SH-SY5Y (cell line): Measurements from ENCODE around the gene BACE2.

ENCODE experiments used
- GATA2 ChIP-seq: IDR thresholded peaks from 2 replicates; pipeline ENCODE4 v1.6.1; 2011; ENCODE audit warnings: mild to moderate bottlenecking, low read depth, low read length
- GATA3 ChIP-seq: IDR thresholded peaks from 2 replicates; pipeline ENCODE4 v1.6.1; 2011; ENCODE audit warnings: low read depth, mild to moderate bottlenecking, low read length, moderate library complexity

The BACE2 gene

DNA sequence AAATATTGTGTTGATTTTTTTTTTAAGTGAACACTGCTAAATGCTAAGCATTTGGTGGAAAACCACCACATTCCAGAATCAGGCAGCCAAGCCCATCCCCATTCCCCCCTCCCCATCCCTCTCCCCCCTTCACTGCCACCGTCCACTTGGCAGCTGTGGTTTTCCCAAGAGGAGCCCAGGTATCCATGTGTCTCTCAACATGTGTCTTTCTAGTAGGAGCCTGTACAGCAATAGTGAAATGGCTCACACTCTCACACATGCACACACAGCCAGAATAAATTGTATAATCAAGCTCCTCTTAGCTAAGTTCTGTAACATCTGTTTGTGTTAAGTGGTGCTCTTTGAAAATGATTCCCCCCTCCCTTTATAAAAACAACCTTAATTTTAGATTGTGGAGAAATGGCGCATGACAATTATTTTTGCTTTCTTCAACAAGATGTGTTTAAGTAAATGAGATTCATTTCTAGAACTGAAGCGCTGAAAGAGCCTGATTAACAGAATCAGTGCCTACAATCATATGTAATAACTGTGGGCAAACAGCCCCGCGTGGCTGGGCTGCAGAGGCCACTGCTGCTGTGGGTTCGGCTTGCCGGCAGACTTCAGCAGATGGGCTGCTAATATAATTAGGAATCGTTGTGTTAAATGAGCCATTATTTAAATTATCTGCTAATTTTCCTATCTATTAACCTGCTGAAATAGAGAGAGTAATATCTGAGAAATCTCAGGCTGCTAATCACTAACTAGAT lies 43.3 kb downstream of the BACE2 start:
- no peak for TF ChIP-seq GATA3
- no peak for TF ChIP-seq GATA2

DNA sequence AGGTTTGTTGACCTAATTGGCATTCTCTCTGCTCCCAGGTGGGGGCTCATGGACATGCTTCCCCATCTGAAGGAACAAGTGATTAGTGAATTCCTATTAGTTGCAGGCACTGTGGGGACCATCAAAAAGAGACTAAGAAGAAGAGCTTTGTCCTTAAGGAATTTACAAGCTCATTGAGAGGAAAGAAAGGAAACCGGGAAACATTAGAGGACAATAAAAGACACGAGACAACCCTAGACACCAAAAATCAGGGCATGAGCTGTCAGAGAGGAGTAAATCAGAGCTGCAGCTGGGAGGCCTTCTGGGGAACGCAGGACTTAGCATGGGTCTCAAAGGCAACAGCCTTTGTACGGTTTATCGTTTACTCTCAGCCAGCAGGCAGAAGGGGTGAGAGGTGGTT lies 45.1 kb downstream of the BACE2 start:
- TF ChIP-seq GATA3 (no peak), GATA2 (no peak)

DNA sequence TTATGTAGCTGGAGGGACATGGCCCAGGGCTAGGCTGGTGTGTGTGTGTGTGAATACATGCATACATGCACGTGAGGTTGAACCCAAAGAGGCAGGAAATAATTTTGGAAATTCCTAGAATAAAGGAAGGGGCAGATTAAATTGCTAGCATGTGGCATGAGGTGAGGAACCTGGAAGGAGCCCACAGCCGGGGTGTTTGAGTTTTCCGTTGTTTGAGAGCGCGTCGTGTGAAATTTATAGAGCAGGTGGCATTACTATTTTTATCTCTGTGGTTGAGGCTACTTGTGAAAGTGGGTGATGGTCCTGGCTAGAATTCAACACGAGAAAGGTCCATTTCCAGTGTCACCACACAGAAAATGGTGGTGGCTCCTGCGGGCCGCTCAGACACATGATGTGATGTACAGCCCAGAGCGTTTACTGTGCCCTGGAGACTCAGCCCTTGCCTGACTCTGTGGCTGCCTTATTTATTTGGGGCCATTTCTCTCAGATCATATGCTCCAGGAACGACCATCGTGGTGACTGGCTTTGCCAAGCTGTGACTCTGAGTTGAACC lies 48.0 kb downstream of the BACE2 start:
- no peak for TF ChIP-seq GATA2
- TF ChIP-seq GATA3, result no peak

DNA sequence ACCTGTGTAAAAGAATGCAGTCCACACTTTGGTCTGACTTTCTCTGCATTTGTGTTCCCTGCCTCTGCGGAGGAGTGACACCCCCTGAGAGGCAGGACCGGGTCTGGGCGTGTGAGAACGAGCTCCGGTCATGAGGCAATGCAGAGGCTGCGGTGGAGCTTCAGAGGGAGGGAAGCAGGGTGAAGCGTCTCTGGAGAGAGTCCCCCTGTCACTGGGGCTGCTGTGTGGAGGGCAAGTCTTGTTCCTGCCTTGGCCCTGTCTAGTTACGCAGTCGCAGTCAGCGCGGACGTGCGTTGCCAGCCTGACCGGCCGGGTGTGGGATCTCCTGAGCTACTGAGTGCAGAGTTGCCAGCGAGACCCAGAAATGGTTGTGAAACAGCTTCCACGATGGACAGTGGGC lies 48.5 kb downstream of the BACE2 start:
- TF ChIP-seq GATA2 (no peak), GATA3 (no peak)

DNA sequence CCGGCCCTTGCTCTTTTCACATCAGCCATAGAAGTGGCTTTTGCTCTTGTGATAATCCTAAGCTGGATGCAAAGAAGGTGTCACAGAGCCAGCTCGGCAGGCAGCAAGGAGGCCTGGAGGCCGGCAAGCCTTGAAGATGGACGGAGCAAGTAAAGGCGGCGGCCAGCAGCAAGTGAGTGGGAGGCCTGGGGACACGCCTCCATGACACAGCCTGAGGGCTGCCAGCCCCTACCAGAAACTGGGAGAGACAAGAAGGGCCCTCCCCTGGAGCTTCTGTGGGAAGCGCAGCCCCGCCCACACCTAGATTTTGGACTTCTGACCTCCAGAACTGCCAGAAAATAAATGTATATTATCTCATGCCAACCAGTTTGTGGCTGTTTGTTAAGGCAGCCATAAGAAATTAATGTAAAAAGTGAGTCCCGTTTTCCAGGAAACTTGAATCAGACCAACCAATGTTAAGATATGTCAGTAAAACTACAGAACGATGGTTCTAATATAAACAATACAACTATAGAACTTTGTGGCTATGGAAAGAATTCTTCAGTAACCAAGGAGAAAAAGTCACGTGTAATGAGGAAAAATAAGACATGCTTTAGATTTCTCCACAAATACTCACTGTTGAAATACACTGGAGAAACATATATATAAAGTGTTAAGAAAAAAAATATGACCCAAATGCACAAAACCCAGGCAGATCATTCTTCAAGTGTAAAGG lies 49.9 kb downstream of the BACE2 start:
- TF ChIP-seq GATA2, result no peak
- no peak for TF ChIP-seq GATA3

DNA sequence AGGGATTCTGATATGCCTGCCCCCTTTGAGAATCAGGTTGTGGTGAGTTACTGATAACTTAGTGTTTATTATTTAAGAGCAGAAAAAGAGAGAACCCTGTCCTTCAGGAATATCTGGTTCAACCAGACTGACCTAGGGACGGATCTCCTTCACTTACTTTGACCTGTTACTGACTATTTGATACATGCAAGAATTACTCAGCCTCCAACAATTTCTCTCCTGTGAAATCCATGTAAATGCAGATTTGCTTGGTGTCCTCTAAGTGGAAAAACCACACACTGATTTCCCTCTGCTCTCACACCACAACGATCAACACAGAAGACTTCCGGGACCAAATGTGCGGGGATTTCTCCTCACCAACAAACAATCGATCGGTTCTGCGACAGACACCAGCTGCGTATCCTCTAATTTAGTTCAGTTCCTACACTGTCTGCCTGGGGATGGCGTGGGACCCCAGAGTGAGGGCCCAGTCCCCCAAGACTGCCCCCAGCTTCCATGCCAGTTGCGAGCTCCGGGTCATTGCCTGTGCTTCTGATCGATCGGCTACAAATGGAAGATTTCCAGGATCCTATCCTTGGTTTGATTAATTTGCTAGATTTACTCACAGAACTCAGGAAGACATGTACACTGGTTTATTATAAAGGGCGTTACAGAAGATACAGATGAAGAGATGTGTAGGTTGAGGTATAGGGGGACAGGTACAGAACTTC lies 51.7 kb downstream of the BACE2 start:
- no peak for TF ChIP-seq GATA3
- no peak for TF ChIP-seq GATA2

DNA sequence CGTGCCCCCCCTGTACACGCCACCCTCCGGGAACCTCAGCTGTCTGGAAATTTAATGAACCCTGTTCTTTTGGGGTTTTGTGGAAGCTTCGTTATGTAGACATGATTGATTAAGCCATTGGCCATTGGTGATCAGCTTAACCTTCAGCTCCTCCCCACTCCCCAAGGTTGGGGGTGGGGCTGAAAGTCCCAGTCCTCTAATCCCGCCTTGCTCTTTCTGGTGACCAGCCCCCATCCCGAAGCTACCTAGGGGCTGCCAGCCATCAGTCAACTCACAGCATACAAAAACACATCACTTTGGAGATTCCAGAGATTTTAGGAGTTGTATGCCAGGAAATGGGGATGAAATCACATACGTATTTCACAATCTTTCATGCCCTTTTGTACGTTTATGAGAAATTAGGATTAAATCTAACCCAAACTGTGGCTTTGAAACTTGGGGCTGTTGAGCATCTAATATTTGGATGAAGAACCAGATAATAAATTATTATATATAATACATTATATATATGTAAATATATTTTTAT lies 52.3 kb downstream of the BACE2 start:
- TF ChIP-seq GATA3, result no peak
- TF ChIP-seq GATA2, result no peak

DNA sequence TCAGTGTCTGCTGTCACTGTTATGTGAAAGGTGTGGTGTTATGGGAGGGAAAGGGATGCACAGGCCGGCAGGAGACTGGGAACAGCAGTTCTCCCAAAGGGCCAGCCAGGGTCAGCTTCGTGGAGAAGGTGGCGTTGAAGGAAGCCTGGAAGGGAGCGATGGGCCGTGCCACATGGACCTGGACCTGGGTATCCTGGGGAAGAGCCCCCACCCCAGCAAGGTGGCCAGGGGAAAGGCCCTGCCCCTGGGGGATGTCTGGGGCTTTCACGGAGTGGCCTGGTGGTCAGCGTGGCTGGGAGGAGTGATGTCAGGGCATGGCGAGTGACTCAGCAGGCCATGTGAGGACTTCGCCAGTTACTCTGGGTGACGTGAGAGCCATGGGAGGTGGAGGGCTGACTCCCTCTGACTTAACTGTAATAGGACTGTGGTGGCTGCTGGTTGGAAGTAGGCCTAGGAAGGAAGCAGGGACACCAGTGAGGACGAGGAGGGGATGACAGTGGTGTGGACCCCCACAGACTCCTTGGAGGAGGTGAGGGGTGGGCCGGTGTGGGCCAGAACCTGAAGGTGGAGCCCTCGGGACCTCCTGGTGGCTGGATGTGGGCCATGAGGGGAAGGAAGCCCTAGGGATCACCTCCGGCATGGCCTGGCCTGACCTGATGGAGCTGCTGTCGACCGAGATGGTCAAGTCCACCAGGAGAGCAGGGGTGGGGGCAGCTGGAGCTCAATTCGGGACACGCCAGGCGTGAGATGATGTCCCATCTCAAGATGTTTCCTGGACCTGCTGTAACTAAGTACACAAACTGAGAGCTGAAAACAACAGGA lies 54.5 kb downstream of the BACE2 start:
- TF ChIP-seq GATA3, result no peak

- TF ChIP-seq GATA3 (no peak), GATA2 (no peak)
These were observed 58.9 kb downstream of the BACE2 start for GRCh38 chr21:41226853-41227252.

GRCh38 chr21:41227357-41228005 lies 59.5 kb downstream of the BACE2 start:
- TF ChIP-seq GATA2 (no peak), GATA3 (no peak)

GRCh38 chr21:41228006-41228370 lies 60.0 kb downstream of the BACE2 start:
- TF ChIP-seq GATA2 (no peak), GATA3 (no peak)

- TF ChIP-seq GATA2 (no peak), GATA3 (no peak)
These were observed 60.5 kb downstream of the BACE2 start for GRCh38 chr21:41228492-41228891.

DNA sequence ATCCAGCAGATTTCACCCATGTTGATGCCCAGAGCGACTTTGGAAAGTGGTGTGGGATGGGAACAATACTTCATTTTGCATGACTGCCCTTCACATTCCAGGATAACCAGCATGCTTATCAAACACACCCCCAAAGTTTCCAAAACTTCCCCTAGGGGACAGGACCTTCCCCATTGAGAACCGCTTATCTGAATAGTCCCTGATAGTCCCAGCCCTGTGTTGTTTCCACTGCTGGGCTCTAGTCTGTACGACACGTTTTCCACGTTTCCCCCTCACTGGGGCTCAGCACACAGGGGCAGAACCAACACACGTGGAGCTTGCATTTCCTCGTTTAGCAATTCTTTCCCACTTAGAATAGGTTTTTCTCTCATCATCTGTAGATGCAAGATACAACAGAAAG lies 61.0 kb downstream of the BACE2 start:
- TF ChIP-seq GATA3, result no peak
- TF ChIP-seq GATA2, result no peak
